ENCODE measurements around the gene C1orf226. TPM values are rescaled to one million over a fixed set of nuclear protein-coding genes. Genes with fewer than 3 reads are reported as not detected.

C1orf226 gene
- total and polyA plus RNA-seq, 9 of the 15 experiments (the other 6 are each of a cell fraction or from before 2014, with no cell fraction given), result 0.10 to 1.4 (median 0.47) TPM

- BruUV-seq (replicated peaks), result no TSS peak
- Histone ChIP-seq H3K4me2 (ENCODE audit: insufficient read depth, low read length) (no peak overlapping the region), H3K9ac (ENCODE audit: insufficient read depth in 1 of 2, low read depth in 2 of 2, low read length in 2 of 2) (no peak overlapping the region), H3K27me3 (ENCODE audit: control insufficient read depth in 2 of 2, insufficient read depth in 2 of 2, low read length in 2 of 2) (no peaks in the 10 kb centered on the region), H2AFZ (ENCODE audit: low read depth, low read length) (peak overlapping the region; percentile 30), H3K9me1 (ENCODE audit: control insufficient read depth, insufficient read depth, low read length) (no peaks in the 10 kb centered on the region), H3K9me3 (replicated peaks; ENCODE audit: control insufficient read depth, insufficient read depth, low read depth, low read length) (no peaks in the 10 kb centered on the region), H3K4me1 (replicated peaks in 1 of 2; ENCODE audit: control insufficient read depth in 2 of 2, insufficient read depth in 2 of 2, low read length in 2 of 2) (peaks cover 11 to 40% of the 10 kb centered on the region in 2 experiments; a peak in 3 of 5 replicates), H4K20me1 (replicated peaks; ENCODE audit: control insufficient read depth, insufficient read depth, low read length) (no peaks in the 10 kb centered on the region), H3K27ac (ENCODE audit: extremely low read depth, low read depth, low read length) (no peak overlapping the region), H3K4me3 (no peak overlapping the region), H3K36me3 (ENCODE audit: control insufficient read depth, insufficient read depth, low read length) (no peaks in the 10 kb centered on the region), H3K79me2 (ENCODE audit: control insufficient read depth, insufficient read depth, low read length) (no peaks in the 10 kb centered on the region)
- ChIA-PET POLR2A (no interaction called here), CTCF (ENCODE audit: low intra/inter-chr PET ratio) (no interaction called here)
- no peak for TF ChIP-seq CREB5 (CRISPR knock-in tag; IDR thresholded peaks at IDR 0.05)
- no peak for TF ChIP-seq HNRNPL (IDR thresholded peaks at IDR 0.05; ENCODE audit: low read depth, low read length)
- TF ChIP-seq MECOM (CRISPR knock-in tag; IDR thresholded peaks at IDR 0.05), result no peak
- no peak for TF ChIP-seq ZNF224 (CRISPR knock-in tag; IDR thresholded peaks at IDR 0.05)
- no peak for TF ChIP-seq EWSR1 (IDR thresholded peaks at IDR 0.05; ENCODE audit: borderline replicate concordance, low read depth, partially characterized antibody)
- intact Hi-C loops (cut with micrococcal nuclease) (no loop called here), in situ Hi-C loops (cut with MboI) (no loop called here)
- no peak for FAIRE-seq
- no peak for ATAC-seq
- no peak for DNase-seq (ENCODE audit: extremely low read depth in 1 of 4, low spot score in 3 of 4)
- WGBS (ENCODE audit: insufficient coverage, low coverage, missing lambda C conversion rate), result 77% methylated on average over 10 of the region's 10 CpGs
Measured at GRCh38 chr1:162400790-162401355, 19.3 kb downstream of the C1orf226 start.
